AG04449 (cell line): ENCODE data around the gene PELI2.
A peak's percentile ranks its signal among the peaks of the same experiment; 100 is the strongest.

ENCODE experiments used
- CTCF ChIA-PET: fragments of 350-600 bp; formaldehyde crosslinking; extraction: SDS; loops from one replicate; lab custom pipeline; 2021; ENCODE audit warnings: antibody characterized with exemption; lab: Yijun Ruan, JAX
- POLR2A ChIA-PET: fragments of 400-600, 350-600 bp; formaldehyde crosslinking; extraction: SDS; loops from one replicate; lab custom pipeline; 2020; ENCODE audit warnings: antibody characterized with exemption, inconsistent platforms; lab: Yijun Ruan, JAX
- DNase-seq: peaks from one replicate; pipeline ENCODE4 v3.0.0-alpha.2; 2010; ENCODE audit warnings: low read depth, low spot score
- H3K4me3 ChIP-seq: 2 replicates; pipeline ENCODE4 v1.5.1; 2011; ENCODE audit warnings: low read depth, mild to moderate bottlenecking, control low read depth, low read length
- CTCF ChIP-seq: IDR thresholded peaks from one replicate; pipeline ENCODE4 v1.5.1; 2011; ENCODE audit warnings: mild to moderate bottlenecking, moderate library complexity, low read length, control low read depth, inconsistent platforms; ENCODE audit not compliant: insufficient read depth; ENCODE audit errors: missing control alignments

PELI2 gene

GRCh38 chr14:56142314-56142713 lies 24.1 kb downstream of the PELI2 start:
- no peak overlapping the region for H3K4me3 ChIP-seq
- POLR2A ChIA-PET: no interaction called here
- DNase-seq: no peak
- no peak for TF ChIP-seq CTCF
- CTCF ChIA-PET: interaction anchor here (1.3 kb wide), 1 partner anchor 10 kb away, joined by 5 read pairs; no protein-coding TSS in a partner anchor

- POLR2A ChIA-PET: no interaction called here
- H3K4me3 ChIP-seq: no peak overlapping the region
- DNase-seq: no peak
- no peak for TF ChIP-seq CTCF
- CTCF ChIA-PET: interaction anchor here (1.3 kb wide), 1 partner anchor 9 kb away, joined by 5 read pairs; no protein-coding TSS in a partner anchor
Measured at GRCh38 chr14:56143025-56143424, 24.8 kb downstream of the PELI2 start.

- ChIA-PET POLR2A (no interaction called here), CTCF (no interaction called here)
- no peak for TF ChIP-seq CTCF
- H3K4me3 ChIP-seq: no peak overlapping the region
- no peak for DNase-seq
Measured at GRCh38 chr14:56144176-56144575, 26.0 kb downstream of the PELI2 start.

- ChIA-PET POLR2A (no interaction called here), CTCF (no interaction called here)
- no peak overlapping the region for H3K4me3 ChIP-seq
- no peak for DNase-seq
- no peak for TF ChIP-seq CTCF
Measured at GRCh38 chr14:56145181-56145769, 27.1 kb downstream of the PELI2 start.

- POLR2A ChIA-PET: no interaction called here
- no peak for DNase-seq
- no peak overlapping the region for H3K4me3 ChIP-seq
- no peak for TF ChIP-seq CTCF
- CTCF ChIA-PET: no interaction called here
Measured at GRCh38 chr14:56145965-56146364, 27.8 kb downstream of the PELI2 start.

GRCh38 chr14:56147449-56147848 lies 29.2 kb downstream of the PELI2 start:
- no peak for TF ChIP-seq CTCF
- no peak overlapping the region for H3K4me3 ChIP-seq
- DNase-seq: peak; percentile 53
- CTCF ChIA-PET: no interaction called here
- POLR2A ChIA-PET: no interaction called here
